GM21367 (cell line): ENCODE data around the gene RASSF7.
A peak's percentile ranks its signal among the peaks of the same experiment; 100 is the strongest.
"Not testable (repeated sequence)": the region's sequence is repeated elsewhere in the genome, so short reads cannot be mapped to it uniquely, and the experiment has no call there.

Experiments
- ATAC-seq: cut with Tn5 transposase; IDR thresholded peaks from one replicate; pipeline ENCODE4 v1.9.1; 2021; ENCODE audit not compliant: unreplicated experiment

RASSF7 gene

DNA sequence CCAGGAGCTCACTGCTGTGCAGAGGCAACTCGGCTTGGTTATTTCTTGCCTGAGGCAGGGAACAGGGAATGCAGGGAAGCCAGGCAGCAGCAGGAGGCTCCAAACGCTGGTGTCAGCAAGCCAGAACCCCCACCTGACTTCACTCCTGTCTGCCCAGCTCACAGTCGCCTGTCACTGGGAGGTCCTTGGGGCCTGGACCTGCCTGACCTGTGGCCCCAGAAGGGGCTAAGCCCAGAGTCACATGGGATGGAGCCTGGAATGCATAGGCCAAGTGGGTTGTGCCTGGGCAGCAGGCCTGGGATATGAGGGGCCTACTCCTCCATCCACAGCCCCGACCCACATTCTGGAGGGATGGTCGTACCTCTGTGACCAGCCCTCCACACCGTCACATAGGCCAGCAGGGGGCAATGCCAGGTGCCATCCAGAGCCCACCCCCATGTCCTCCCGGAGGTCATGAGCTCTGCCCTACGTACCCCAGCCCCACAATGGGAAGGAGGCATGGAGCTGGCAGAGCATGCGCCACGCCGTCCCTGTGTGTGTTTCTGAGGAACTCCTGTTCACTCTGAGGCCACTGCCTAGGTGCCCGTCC is 5.2 kb downstream of the RASSF7 start:
- no peak for ATAC-seq

DNA sequence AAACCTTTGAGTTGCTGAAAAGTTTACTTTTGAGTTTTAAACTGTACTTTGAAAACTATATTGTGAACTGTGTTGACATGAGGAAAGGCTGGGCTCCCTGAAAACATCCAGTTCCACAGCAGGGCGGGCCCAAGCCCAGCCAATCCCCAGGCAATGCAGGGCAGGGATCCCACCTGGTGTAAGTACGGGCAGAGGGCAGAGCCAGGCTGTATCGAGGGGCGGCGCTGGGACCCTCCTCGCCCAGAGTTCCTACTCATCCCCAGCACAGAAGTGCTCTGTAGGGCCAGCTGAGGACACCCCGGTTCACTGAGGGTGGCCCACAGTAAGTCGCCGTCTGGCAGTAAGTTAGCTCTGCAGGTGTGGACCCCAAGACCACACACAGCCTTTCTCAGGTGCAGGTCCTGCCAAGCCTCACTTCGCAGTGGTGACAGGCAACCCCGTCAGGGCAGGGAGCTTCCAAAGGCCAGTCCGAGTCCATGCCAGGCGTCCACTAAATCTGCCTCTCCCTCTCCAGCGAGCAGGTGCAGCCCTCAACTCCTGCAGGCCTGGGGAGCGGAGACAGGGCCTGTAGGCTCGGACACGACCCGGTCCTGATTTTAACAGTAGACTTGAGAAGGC is 6.3 kb downstream of the RASSF7 start:
- no peak for ATAC-seq

DNA sequence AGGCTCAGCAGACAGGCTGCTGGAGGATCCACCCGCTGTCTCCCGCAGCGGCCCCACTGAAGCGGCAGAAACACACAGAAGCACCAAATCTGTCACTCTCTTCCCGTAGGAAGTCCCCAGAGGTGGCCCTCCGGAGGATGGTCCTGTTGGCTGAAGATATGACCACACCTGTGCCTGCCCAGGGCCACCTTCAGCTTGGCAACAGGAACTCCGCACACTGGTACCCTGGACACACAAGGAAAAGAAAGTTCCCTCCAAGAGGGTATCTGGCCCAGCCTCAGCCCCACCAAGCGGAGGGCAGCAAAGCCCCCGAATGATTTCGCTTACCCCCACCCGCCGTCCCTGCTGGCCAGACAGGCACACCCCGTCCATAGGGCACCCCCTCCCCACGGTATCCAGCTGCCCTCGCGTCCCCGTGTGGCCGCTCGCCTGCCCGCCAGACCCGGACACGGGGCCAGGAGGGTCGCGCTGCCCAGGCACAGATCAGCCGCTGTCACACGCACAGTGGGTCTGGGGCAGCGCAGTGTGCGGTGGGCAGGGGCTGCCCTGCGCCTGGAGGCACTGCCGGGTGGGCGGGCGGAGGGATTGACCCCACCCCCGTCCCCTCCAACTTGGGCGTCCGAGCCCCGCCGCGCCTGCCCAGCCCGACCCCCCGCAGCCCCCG is 7.0 kb downstream of the RASSF7 start:
- ATAC-seq = no peak

DNA sequence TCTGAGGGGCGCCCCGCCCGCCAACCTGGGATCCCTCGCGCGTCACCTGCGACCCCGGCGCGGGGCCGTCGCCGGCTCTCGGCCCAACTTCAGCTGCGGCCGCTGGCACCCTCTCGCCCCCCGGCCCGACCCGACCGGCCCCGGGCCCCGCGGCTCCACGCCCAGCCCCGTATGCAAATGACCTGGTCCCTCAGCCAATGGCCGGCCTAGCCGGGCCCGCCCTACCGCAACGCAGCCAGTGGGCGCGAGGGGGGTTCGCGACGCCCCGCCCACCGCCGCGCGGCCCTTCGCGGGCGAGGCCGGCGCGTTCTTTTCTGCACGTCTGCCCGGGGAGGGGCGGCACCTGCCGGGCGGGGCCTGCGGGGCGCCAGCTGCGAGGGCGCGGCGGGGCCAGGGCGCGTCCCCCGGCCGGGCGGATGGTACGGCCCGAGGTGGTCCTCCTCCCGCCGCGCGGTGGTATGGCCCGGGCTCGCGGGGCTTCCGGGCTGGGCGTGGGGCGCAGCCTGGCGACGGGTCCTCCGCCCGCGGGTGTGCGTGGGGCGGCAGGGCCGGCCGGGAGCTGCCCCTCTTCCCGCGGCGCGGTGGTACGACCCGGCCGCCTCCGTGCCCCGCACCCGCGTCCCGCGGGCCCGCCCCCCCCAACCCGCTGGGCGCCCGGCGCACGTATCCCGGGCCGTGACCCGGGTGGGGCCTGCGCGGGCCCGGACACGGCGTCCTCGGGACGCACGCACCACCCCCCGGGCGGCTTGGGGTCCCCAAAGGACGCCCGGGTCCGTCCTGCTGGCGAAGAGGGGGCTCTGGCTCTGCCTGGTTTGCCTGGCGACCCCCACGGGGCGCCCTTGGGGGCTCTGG is 7.8 kb downstream of the RASSF7 start:
- ATAC-seq = peak; percentile 67

DNA sequence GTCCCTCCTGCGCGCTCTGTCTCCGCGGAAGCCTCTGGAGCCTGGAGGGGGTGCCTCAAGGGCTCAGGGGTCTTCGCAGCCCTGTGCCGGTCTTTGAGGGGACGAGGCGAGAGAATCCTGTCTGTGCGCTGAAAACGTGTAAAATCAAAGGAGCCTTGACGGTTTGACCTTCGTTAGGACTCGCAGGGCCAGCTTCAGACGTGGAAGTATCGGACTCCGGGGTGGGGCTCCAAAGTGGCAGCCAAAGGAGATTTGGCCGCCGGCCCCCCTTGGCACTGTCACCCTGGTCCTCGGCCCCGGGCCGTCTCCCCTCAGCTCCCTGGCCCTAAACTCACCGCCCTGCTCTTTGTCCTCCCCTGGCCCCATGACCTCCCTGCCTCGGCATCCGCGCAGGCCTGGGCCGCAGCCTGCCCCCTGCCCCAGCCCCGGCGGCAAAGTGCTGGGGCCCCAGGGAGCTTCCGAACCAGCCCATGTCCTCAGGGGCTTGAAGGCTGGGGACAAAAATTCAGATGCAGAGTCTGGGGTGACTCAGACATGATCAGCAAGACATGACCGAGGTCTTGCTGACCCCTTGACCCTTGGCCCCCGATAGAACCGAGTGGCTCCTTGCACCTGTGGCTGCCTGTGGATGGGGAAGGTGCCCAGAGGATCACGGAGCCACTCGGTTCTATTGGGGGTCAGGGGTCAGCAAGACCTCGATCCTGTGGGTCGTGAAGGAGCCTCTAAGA is 8.6 kb downstream of the RASSF7 start:
- no peak for ATAC-seq

DNA sequence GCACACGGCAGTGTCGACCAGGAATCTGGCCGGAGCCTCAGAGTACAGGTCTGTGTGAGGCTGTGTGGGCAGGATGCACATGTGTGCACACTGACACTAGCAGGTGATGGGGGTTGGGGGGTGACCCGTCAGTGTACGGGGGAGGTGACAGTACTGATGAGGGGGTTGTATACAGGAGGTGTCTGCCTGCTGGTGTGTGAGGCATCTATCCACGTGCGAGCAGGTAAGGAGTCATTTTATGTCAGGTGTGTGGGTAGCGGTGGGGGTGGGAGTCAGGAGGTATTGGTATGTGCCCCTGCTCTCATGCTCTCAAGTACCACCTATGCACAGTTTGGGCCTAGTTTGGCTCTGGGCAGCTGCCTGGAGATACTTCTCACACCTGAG is 11.0 kb downstream of the RASSF7 start:
- ATAC-seq = no peak

DNA sequence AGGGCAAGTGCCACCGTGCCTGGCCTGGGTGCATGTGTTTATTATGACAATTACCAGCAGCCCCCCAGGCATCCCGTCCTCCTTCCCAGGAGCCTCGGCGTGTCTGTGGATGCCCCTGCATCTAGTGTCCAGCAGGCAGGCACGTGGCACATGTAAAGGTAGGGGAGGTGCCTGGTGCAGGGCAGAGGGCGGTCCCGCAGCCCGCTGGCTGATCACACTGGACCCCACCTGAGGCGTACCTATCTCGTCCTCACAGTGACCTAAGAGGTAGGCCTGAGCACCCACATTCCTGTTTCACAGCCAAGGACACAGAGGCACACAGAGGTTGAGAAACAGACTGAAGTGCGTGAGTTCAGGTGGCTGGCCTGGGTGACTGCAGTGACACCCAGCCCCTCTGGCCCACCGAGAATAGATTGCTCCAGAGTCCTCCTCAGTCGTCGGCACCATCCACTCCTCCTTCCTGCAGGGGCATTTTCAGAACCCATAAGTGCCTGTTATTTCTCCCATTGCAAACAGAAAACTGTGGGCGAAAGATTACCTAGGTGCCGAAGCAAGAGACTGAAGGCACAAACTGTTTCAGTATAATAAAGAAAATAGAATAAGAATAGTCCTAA is 12.5 kb downstream of the RASSF7 start:
- ATAC-seq = no peak

DNA sequence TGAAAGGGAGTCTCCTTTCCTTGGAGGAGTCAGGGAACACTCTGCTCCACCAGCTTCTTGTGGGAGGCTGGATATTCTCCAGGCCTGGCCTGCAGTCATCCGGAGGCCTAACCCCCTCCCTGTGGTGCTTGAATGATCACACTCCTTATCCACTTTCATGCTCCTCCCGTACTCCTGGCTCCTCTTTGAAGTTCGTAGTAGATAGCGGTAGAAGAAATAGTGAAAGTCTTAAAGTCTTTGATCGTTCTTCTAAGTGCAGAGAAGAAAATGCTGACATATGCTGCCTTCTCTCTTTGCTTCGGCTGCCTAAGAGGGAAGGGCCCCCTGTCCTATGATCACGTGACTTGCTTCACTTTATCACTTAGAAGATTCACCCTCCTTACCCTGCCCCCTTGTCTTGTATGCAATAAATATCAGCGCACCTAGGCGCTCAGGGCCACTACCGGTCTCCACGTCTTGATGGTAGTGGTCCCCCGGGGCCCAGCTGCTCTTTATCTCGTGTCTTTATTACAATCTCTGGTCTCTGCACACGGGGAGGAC is 13.3 kb downstream of the RASSF7 start:
- ATAC-seq = not testable (repeated sequence)

DNA sequence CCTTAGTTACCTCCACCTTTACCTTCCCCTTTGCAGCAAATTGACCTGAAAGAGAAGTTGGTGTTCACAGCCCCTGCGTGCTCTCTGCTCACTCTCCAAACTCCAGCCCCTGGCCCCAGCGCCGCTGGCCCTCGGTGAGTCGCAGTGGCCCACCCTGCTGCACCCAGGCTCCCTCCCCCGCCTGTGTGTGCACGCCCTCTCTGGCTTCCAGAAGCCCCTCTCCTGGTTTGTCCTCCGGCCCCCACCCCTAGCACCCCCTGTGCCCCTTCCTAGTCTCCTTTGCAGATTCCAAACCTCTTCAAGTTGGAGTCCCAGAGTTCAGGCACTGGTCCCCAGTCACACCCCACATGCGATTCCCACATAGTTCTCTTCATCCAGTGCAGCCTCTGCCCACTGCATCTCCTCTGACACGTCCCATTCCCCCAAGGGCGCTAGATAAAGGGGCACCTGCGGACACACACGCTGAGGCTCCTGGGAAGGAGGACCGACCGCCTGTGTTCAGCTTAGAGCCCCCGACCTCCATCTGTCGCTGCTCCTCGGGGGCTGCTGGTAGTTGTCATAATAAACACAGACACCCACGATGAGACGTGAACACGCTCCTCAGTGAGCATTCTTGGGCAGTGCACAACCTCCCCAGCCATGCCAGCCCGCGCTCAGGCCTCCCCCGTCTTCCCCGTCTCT is 14.0 kb downstream of the RASSF7 start:
- no peak for ATAC-seq

DNA sequence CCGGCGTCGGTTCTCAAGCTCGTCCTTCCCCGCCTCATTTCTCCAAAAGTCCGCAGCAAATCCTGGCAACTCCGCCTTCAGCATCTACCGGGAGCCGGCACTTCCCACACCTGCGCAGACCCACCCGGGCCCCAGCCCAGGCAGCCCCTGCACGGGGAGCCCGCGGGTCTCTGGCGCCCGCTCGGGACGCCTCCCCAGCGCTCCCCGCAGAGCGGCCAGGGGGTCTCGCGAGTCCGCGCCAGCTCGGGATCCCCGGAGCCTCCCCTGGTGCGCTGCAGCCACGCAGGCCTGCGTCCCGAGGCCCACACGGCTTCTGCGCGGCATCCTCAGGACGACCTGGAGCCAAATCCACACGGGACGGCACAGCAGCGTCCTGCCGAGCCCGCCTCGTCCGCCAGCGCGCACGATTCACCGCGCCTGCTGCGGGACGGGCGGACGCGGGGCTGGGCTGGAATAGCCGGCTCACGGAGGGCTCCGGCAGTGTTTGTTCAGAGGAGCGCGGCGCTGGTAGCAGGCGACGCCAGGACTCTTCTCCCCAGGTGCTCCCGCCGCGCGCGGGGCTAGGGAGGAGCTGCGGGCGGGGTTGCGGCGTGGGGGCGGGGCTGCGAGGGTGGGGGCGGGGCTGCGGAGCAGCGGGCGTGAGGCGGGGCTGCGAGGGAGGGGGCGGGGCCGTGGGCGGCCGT is 14.7 kb downstream of the RASSF7 start:
- ATAC-seq = peak; percentile 35

DNA sequence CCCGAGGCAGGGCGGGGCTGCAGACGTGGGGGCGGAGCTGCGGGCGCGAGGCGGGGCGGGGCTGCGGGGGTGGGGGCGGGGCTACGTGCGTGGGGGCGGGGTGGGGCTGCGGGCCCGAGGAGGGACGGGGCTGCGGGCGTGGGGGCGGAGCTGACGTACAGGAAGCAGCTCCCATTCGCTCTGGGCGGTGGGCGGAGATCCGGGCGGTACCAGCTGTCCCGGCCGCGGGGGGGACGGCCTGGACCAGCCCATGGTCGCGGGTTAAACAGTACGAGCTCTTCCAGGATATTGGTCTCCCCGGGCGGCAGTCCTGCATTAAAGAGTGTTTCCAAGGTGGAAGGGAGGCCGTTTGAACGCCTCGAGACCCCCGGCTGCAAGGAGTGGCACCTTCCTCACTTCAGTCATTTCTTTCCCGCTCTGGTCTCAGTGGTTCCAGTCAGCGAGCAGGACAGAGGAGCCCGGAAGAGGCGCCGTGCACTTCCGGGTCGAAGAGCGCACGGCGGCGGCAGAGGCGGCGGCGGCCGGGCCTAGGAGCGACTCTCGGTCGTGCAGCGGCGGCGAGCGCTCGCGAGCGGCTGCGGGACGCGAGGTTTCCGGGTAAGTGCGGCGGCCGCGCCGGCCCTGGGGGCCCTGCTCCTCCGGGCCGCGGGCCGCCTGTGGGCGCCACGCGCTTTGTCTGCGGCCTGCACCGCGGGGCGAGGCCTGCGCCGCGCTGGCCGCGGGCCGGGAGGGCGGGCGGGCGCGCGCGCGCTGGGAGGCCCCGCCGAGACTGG is 15.4 kb downstream of the RASSF7 start, which contains the start of gene PHRF1:
TSS of gene PHRF1 (plus strand) at position 475 of the 773 bp plus-strand sequence. CDS start 5,043 bp downstream, outside the sequence.
- ATAC-seq = peak; percentile 73

DNA sequence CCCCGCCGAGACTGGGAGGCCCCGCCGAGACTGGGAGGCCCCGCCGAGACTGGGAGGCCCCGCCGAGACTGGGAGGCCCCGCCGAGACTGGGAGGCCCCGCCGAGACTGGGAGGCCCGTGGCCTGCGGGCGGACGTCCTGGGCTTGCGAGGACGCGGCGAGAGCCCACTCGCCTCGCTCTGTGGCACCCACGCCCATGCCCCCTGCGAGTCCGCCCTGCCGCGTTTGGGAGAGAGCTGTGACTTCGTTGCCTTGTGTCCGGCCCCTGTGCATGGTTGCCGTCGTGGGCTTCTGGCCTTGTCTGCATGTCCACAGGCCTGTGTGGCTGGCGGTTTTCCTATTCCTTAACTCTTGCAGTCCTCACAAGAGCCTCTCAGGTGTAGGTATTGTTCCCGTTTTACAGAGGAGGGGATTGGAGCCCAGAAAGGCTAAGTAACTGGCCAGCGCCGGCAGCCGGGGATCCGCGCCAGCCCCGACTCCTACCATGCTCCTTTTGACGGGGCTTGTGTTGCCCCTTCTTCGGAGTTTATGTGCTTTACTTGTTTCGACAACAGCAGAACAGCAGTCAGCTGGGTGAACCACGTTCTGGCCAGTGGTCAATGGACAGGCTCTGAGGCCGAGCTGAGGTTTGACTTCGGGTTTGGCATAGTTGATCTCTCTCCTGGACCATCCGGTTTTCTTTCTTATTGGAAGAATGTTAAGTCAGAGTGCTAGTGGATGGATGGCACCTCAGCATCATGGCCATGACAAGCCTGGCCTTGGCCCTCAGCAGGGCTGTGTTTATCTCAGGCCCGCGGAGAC is 16.2 kb downstream of the RASSF7 start:
- no peak for ATAC-seq

DNA sequence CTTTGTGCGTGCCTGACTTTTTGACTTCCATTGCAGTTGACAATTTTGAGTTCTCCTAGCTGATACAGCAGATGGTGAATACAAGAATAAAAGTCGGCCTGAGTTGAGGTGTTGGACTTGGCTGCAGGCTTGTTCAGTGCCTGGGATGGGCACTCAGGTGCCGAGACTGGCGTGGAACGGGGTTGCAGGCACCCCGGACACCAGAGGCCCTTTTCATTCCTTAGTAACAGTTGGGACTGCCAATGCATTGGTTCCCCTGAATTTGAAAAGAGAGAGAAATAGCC is 16.8 kb downstream of the RASSF7 start:
- ATAC-seq = no peak

DNA sequence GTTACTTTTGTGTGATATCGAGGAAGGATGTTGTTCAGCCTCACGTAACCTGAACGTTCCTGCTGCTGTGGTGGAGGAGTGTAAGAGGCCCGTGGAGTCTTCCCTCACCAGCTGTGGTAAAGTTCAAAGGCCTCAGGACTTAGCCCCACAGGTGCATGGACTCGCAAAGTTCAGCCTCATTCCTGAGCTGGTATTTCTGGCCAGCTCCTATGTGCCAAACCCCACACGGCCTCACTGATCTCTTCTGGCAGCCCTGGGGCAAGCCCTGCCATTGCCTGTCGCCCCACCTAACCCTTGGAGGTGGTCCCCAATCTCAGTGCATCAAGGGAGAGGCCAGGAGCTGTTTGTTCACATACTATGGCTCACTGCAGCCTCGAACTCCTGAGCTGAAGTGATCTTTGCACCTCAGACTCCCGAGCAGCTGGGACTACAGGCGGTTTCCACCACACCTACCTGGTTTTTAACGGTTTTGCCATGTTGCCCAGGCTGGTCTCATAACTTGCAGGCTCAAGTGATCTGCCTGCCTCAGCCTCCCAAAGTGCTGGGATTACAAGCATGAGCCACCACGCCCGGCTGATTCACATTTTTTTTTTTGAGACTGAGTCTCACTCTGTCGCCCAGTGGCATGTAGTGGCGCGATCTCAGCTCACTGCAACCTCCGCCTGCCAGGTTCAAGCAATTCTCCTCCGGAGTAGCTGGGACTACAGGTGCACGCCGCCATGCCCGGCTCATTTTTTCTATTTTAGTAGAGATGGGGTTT is 17.7 kb downstream of the RASSF7 start:
- no peak for ATAC-seq

DNA sequence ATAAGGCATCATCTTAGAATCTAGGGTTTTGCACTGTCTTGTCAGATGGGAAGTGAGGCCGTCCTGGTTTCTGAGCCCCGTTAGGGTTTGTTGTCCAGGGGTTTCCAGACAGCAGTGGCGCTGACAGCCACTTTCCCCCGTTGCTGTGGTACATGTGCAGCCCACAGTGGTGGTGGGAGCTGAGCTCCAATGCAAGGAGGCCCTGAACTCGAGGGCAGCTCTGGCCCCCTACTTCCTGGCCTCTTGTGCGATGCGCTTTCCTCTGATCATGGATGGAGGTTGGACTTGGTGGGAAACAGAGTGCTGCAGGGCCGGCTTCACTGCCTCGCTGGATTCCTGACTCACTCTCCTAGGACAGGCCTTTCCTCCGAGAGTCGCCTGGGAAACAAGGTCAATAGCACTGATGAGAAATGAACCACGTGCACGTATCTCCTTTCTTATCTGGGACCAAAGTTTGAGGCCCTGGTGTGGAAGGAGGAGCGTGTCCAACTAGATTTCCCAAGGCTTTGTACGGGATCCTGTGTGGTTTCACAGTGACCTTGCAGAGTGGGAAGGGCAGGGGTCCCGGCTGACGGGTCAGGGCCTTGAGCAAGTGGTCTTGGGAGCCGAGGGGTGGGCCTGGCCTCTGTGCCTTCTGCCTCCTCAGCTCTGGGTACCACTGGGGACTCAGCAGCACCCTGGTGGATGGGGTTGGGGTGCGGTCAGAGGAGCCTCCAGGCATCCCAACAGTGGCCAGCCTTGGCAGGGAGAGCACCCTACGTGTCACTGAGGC is 19.2 kb downstream of the RASSF7 start:
- no peak for ATAC-seq

DNA sequence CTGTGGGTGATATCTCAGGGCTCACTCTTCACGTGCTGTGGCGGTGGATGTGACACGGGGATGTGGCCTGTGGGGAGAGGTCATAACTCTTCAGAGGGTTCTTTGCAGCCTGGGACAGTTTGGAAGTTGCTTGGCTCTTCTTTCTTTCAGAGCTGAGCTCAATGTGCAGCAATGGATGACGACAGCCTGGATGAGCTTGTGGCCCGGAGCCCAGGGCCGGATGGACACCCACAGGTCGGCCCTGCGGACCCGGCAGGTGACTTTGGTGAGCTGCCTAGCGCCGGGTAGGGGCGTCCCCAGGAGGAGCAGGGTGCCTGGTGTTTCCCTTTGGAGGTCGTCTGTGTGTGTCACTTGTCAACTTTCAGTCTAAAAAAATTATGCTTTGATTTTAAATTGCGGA is 20.6 kb downstream of the RASSF7 start:
- ATAC-seq = no peak
